Esophagus squamous epithelium (tissue), 5 donors: Measurements from ENCODE around the gene DNAH2. TPM values are rescaled to one million over a fixed set of nuclear protein-coding genes. Genes with fewer than 3 reads are reported as not detected.

ENCODE experiments used
- DNase-seq: peaks from one replicate; lab custom pipeline; 2025; lab: John Stamatoyannopoulos, UW
- H3K27ac ChIP-seq, 4 donors: fragments of 200-600 bp; sonication (generic); one replicate each; pipeline ENCODE4 v1.5.1; 2016 to 2019; ENCODE audit warnings: mild to moderate bottlenecking in 1 of 4
- H3K27me3 ChIP-seq, 4 donors: fragments of 200-600 bp; sonication (generic); 1 replicate in 3 of 4; 2 replicates in 1 of 4; pipeline versions ENCODE4 v1.5.1 to v1.6.0; 2017 to 2021; ENCODE audit warnings: antibody characterized with exemption in 1 of 4
- H3K36me3 ChIP-seq, 3 donors: fragments of 200-600 bp; sonication (generic); one replicate each; pipeline ENCODE4 v1.5.1; 2016 to 2019
- H3K4me1 ChIP-seq, 3 donors: fragments of 200-600 bp; sonication (generic); one replicate each; pipeline ENCODE4 v1.5.1; 2017 to 2019
- H3K4me3 ChIP-seq, 4 donors: fragments of 200-600 bp; sonication (generic); 1 replicate in 3 of 4; 2 replicates in 1 of 4; pipeline ENCODE4 v1.5.1; 2016 to 2019; ENCODE audit warnings: mild to moderate bottlenecking in 2 of 4, moderate library complexity in 1 of 4
- H3K9me3 ChIP-seq, 3 donors: fragments of 200-600 bp; sonication (generic); one replicate each; pipeline ENCODE4 v1.5.1; 2016 to 2019
- POLR2A ChIP-seq, 4 donors: fragments of 450-650 bp; IDR thresholded peaks; one replicate each; pipeline ENCODE4 v1.6.1; 2017; ENCODE audit warnings: antibody characterized with exemption in 4 of 4, mild to moderate bottlenecking in 4 of 4, moderate library complexity in 3 of 4
- WGBS, 2 donors: methylation state at CpG; one replicate each; pipeline ENCODE4 v1.1.5; 2018; 5-methylcytosine and 5-hydroxymethylcytosine counted together
- intact Hi-C: fragments of 100-400 bp; cut with DNase I; formaldehyde crosslinking; loops from one replicate; pipeline ENCODE4 v1.15.0; 2022
- total RNA-seq, 4 donors: library from RNA; depleted of rRNA; stranded (reverse); fragments of >200 nt; gene quantifications; one replicate each; pipeline ENCODE4 v1.1.0, GENCODE V29; 2016
- TF ChIP-seq, protein P1 (sequence below), 6 experiments: fragments of 450-650 bp in 4 of 6; fragments of 200-600 bp in 2 of 6; sonication (generic) in 2 of 6; IDR thresholded peaks; one replicate each; pipeline ENCODE4 v1.5.1; 2016 to 2019; ENCODE audit warnings: antibody characterized with exemption in 6 of 6, mild to moderate bottlenecking in 4 of 6, moderate library complexity in 4 of 6
- donor health status: DM: yes; HTN: yes; CAD: no.

The DNAH2 gene, protein sequence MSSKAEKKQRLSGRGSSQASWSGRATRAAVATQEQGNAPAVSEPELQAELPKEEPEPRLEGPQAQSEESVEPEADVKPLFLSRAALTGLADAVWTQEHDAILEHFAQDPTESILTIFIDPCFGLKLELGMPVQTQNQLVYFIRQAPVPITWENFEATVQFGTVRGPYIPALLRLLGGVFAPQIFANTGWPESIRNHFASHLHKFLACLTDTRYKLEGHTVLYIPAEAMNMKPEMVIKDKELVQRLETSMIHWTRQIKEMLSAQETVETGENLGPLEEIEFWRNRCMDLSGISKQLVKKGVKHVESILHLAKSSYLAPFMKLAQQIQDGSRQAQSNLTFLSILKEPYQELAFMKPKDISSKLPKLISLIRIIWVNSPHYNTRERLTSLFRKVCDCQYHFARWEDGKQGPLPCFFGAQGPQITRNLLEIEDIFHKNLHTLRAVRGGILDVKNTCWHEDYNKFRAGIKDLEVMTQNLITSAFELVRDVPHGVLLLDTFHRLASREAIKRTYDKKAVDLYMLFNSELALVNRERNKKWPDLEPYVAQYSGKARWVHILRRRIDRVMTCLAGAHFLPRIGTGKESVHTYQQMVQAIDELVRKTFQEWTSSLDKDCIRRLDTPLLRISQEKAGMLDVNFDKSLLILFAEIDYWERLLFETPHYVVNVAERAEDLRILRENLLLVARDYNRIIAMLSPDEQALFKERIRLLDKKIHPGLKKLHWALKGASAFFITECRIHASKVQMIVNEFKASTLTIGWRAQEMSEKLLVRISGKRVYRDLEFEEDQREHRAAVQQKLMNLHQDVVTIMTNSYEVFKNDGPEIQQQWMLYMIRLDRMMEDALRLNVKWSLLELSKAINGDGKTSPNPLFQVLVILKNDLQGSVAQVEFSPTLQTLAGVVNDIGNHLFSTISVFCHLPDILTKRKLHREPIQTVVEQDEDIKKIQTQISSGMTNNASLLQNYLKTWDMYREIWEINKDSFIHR (N-terminal part only)
- under 1 TPM in 3 of 4 donors, not detected in 1; under 0.01 to 0.04 (median 0.03) TPM for total RNA-seq

DNA sequence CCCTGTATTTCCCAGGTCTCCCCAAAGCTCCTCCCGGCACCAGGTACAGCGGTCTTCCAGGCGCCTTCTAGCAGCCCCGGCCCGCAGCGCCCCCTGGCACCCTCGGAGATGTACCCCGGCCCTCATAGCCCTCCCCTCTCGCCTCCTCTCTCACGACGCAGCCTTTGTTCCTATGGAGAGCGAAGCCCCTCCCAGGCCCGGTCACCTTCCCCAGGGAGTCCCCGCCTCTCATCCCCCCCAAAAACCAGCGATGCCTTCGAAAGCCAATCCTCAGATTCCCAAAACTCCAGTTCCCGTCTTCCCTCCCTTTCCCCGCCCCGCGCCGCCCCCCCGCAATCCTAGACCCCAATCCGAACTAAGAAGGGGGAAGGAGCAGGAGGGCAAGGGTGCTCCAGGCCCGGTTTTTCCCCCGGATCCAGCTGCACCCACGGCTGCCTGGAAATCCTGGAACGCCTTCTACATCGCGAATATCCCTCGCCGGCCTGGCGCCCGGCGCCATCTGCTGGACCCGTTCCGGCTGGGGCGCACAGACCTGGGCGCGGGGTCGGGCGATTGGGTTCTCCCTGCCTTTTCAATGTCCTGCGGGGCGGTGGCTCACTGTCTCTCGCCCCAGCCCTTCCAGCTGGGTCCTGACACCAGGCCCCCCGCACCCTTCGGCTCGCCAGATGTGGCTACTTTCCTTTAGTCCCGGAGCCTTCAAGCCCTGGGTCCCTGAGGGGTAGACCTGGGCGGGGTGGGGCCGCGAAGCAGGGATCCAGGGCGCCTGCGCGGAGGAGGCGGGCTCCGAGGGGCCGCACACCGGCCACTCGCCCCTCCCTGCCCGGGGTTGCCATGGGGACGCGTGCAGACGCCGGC, at the start of gene DNAH2:
TSS of gene DNAH2 (plus strand) at position 844 of the 855 bp plus-strand sequence. CDS start 1,991 bp downstream, outside the sequence.
- H3K36me3 ChIP-seq = no peaks in the 10 kb centered on the region
- peak within 1 kb of the TSS; percentile 43 to 66 (median 56) for H3K4me3 ChIP-seq
- intact Hi-C loops = no loop called here
- no peak for DNase-seq
- H3K27ac ChIP-seq = peak within 1 kb of the TSS; percentile 25 to 66 (median 48)
- H3K9me3 ChIP-seq = no peaks in the 10 kb centered on the region
- TF ChIP-seq, protein P1, sequence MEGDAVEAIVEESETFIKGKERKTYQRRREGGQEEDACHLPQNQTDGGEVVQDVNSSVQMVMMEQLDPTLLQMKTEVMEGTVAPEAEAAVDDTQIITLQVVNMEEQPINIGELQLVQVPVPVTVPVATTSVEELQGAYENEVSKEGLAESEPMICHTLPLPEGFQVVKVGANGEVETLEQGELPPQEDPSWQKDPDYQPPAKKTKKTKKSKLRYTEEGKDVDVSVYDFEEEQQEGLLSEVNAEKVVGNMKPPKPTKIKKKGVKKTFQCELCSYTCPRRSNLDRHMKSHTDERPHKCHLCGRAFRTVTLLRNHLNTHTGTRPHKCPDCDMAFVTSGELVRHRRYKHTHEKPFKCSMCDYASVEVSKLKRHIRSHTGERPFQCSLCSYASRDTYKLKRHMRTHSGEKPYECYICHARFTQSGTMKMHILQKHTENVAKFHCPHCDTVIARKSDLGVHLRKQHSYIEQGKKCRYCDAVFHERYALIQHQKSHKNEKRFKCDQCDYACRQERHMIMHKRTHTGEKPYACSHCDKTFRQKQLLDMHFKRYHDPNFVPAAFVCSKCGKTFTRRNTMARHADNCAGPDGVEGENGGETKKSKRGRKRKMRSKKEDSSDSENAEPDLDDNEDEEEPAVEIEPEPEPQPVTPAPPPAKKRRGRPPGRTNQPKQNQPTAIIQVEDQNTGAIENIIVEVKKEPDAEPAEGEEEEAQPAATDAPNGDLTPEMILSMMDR (IDR thresholded peaks at IDR 0.05) = peak; percentile 29 to 45 (median 42)
- TF ChIP-seq POLR2A (IDR thresholded peaks at IDR 0.05) = no peak
- 0 to 1% methylated on average over 2 to 32 of the region's 64 CpGs for WGBS, 2 donors
- peaks cover 0 to 85% (median 2%) of the 10 kb centered on the region in 4 donors for H3K27me3 ChIP-seq
- H3K4me1 ChIP-seq = peaks cover 9 to 24% (median 15%) of the 10 kb centered on the region in 3 donors

DNA sequence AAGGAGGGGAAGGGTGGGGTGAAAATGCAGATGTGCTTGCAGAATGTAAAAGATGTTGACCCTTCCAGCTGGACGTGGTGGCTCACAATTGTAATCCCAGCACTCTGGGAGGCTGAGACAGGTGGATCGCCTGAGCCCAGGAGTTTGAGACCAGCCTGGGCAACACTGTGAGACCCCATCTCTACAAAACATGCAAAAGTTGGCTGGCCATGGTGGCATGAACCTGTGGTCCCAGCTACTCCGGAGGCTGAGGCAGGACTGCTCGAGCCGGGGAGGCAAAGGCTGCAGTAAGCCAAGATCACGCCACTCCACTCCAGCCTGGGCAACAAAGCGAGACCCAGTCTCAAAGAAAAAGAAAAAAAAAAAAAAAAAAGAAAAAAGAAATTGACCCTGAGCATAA, 49.1 kb upstream of the DNAH2 start:
- H3K4me3 ChIP-seq = no peak overlapping the region
- peaks cover 0 to 3% (median 3%) of the 10 kb centered on the region in 3 donors for H3K9me3 ChIP-seq
- TF ChIP-seq, protein P1 (IDR thresholded peaks at IDR 0.05) = no peak
- H3K27me3 ChIP-seq = no peaks in the 10 kb centered on the region
- WGBS, 2 donors = 90 to 92% methylated on average over 3 to 4 of the region's 7 CpGs
- H3K4me1 ChIP-seq = peaks cover 0 to 8% (median 0%) of the 10 kb centered on the region in 3 donors
- intact Hi-C loops = no loop called here
- no peak for DNase-seq
- H3K27ac ChIP-seq = no peak overlapping the region
- peaks cover 13 to 80% (median 43%) of the 10 kb centered on the region in 3 donors for H3K36me3 ChIP-seq

DNA sequence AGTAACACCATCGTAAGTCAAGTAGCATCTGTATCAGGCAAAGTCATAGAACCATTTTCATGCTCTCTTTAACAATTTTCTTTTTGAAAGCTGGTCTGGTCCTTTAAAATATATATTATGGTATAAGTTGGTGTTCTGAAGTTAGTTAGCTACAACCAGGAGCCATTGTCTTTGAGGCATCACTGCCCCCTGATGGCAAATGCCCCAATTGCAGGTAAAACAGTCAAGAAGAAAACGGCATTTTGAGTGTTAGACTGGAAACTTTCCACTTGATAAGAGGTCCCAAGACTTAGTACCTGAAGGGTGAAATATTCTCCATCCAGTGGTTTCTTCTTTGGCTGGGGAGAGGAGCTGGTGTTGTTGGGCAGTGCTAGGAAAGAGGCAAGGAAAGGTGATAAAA, 44.3 kb upstream of the DNAH2 start:
- H3K4me1 ChIP-seq = peaks cover 0 to 8% (median 0%) of the 10 kb centered on the region in 3 donors
- no peak overlapping the region for H3K4me3 ChIP-seq
- no peak for DNase-seq
- H3K9me3 ChIP-seq = peaks cover 0 to 9% (median 7%) of the 10 kb centered on the region in 3 donors
- intact Hi-C loops = no loop called here
- WGBS, 2 donors = 97 to 100% methylated on average over 2 of the region's 2 CpGs
- H3K27me3 ChIP-seq = no peaks in the 10 kb centered on the region
- peaks cover 29 to 84% (median 65%) of the 10 kb centered on the region in 3 donors for H3K36me3 ChIP-seq
- TF ChIP-seq POLR2A (IDR thresholded peaks at IDR 0.05) = no peak
- TF ChIP-seq, protein P1 (IDR thresholded peaks at IDR 0.05) = peak in 3 of 6 experiments; percentile 19 to 61 (median 26)
- no peak overlapping the region for H3K27ac ChIP-seq

DNA sequence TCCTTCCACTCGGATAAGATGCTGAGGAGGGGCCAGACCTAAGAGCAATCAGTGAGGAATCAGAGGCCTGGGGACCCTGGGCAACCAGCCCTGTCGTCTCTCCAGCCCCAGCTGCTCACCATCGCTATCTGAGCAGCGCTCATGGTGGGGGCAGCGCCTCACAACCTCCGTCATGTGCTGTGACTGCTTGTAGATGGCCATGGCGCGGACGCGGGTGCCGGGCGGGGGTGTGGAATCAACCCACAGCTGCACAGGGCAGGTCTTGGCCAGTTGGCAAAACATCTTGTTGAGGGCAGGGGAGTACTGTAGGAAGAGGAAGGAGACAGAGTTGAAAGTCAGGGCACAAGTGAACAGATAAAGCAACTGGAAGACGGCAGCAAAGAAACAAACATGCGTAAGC, 42.6 kb upstream of the DNAH2 start:
- no peak overlapping the region for H3K4me3 ChIP-seq
- no peak for TF ChIP-seq POLR2A (IDR thresholded peaks at IDR 0.05)
- TF ChIP-seq, protein P1 (IDR thresholded peaks at IDR 0.05) = no peak

More for the DNA sequence above, 42.6 kb upstream of the DNAH2 start:
- DNase-seq = no peak
- Histone ChIP-seq H3K27ac (no peak overlapping the region), H3K9me3 (peaks cover 0 to 9% (median 7%) of the 10 kb centered on the region in 3 donors), H3K36me3 (peaks cover 26 to 67% (median 61%) of the 10 kb centered on the region in 3 donors), H3K27me3 (no peaks in the 10 kb centered on the region), H3K4me1 (no peaks in the 10 kb centered on the region)
- WGBS, 2 donors = 67 to 89% methylated on average over 2 to 14 of the region's 14 CpGs
- intact Hi-C loops = no loop called here
